ENCODE data around the gene RARG.
A peak's percentile ranks its signal among the peaks of the same experiment; 100 is the strongest.

The RARG gene

GRCh38 chr12:53160673-53161072 is 71.3 kb downstream of the RARG start:
- Histone ChIP-seq H3K9ac (ENCODE audit: insufficient read length) (peak overlapping the region; percentile 20), H3K36me3 (ENCODE audit: insufficient read depth, low read length) (0 out of 2 replicates have a peak, but pooled peaks cover 3% of the 10 kb centered on the region), H3K4me3 (no peak overlapping the region), H3K9me3 (ENCODE audit: low read depth, low read length) (no peaks in the 10 kb centered on the region), H3K27ac (no peak overlapping the region)
- no peak for DNase-seq (ENCODE audit: low read depth, low spot score)
- TF ChIP-seq FOXP2 (optimal IDR thresholded peaks at IDR 0.05; ENCODE audit: control extremely low read depth, extremely low read length, insufficient read depth) (no peak), EZH2 (IDR thresholded peaks at IDR 0.05) (no peak), POLR2AphosphoS5 (IDR thresholded peaks at IDR 0.05; ENCODE audit: borderline replicate concordance, low read depth, low read length) (no peak)
